Stimulated activated naive CD8-positive, alpha-beta T cell treated with anti-CD3 and anti-CD28 coated beads, Interleukin-15, Interleukin-2, amounts not matched to agents 100 U/mL and 50 U/mL, for 24 hours (primary cell): ENCODE results near the gene XKRX.
A peak's percentile ranks its signal among the peaks of the same experiment; 100 is the strongest.

Experiments used
- ATAC-seq: fragments of 150-1000 bp; cut with Tn5 transposase; one replicate; pipeline ENCODE4 v1.10.0; 2021
- DNase-seq: peaks from one replicate; pipeline ENCODE4 v3.0.0; 2021

XKRX gene

DNA sequence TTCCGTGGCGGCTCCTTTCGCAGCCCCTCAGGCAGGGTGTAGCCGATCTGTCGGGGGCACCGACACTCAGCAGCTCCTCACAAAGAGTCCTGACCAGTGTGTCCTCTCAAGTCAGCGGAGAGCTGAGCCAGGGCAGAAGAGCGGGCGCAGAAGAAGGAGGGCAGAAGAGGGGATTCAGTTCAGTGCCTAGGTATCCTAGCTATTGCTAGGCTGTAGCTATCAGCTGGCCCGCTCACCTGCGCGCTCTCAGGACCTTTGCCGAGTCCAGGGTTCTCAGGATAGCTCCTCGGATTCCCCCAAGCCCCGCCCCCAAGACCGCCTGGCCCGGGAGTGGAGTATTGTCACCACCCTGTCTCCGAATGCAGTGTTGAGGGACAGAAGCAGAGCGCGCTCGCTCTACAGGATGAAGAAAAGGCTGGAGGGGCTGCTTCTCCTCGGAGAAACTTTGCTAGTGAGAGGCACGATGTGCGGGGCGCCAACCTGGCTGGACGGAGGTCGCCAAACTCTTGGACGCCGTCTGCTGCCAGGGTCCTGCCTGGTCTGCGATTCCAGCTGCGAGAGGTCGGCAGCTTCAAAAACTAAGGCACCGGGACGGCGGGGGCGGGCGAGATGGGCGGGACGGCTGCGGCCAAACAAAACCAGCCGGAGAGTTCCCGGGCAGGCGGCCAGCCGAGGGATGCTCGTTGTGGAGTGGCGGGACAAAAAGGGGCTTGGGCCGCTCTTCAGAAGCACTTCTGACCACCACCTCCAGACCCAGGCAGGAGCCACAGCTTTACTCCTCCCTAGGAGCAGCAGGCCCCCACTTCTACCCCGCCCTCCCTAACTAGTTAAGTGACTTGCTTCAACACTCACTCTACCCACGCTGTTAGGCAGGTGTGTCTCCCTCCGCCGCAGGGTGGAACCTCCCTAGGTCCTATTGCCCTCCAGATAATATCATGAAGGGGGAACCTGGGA, at the start of gene XKRX:
TSS of gene XKRX (minus strand) at position 258 of the 954 bp plus-strand sequence. CDS start 613 bp downstream, outside the sequence.
- peak; percentile 41 for DNase-seq
- peak; percentile 84 for ATAC-seq

DNA sequence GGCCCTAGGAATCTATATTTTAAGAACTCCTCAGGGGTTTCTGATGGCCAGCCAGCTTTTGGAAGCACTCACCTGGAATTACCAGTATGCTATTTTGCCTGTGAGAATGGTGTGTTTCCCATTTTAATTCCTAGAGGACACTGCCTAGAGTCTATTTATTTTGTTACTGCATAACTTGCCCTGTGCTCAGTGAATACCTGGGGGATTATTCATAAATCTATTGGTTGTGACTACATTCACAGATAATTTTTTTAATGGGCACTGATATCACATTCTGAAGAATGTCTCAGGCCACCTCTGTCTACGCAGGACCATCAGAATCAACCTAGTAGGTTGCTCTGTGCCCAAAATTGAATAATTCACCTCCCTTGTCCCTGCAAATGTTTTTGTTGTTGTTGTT, 47.5 kb upstream of the XKRX start:
- no peak for ATAC-seq

DNA sequence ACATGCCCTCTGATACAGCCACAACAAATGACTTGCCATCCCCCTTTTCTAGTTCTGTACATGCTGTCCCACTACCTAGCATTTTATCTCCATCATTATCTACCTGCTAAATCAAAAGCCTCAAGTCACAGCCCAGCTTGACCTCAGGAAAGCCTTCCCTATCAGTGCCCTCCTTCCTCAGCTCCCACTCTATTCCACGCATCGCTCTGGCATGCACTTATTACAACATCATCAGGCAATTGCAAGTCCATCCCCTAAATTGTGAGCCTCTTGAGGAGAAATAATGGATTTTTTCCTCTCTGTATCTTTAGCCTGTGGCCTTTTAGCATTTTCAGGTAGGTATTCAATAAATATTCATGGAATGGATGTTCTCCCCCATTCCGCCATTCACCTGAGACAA, 46.5 kb upstream of the XKRX start:
- no peak for ATAC-seq

More for the DNA sequence above, 47.5 kb upstream of the XKRX start:
- no peak for DNase-seq

DNA sequence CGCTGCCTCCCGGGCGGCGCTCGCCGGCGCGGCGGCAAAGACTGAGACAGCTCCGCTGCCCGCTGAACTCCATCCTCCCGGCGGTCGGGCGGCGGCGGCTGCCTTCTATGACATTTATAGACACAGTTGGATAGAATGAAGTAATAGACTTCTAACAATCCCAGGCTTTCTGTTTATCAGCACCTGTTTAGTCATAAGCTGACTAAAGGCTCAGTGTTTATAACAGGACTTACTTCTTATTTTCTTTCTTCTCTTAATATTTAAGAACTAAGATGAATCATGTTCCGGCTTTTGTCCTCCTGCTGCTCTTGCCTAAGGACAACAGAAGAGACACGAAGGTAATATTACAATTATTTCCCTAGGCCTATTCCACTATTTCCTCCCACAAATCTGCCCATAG, 44.7 kb upstream of the XKRX start:
- ATAC-seq: no peak
- no peak for DNase-seq

More for the DNA sequence above, 46.5 kb upstream of the XKRX start:
- no peak for DNase-seq

DNA sequence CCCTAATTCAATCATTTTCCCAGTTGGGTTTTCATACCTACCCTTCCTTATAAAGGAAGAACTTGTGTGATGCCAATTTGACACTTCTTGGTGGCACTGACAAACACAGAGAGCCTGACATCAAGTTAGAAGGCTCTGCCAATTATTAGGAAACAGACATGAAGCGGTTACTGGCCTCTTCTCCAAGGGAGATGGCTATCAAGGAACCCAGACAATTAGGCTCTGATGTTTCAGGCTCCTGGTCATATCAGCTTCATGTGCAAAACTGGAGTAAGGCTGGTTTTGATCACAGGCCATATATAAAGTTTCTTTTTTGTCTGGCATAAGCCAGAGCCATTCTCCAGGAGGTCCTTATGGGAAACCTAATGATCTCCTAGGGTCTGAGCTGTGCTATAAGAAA, 41.2 kb upstream of the XKRX start:
- ATAC-seq (no peak), DNase-seq (no peak)

DNA sequence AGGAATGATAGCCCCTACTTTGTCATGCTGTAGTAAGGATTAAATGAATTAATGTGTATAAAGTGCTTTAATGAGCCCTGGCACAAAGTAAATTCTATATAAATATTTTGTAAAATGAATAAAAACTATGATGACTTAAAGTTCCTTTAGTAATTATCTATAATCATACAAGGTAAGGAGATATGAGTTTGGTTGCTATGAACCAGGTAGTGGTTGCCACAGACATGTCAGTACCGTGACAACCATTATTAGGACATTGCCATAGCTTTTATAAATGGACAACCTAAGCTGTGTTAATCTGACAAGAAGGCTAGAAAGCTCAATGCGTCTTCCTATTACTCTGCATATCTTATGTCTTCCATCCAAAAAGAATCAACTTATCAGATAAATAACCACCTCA, 40.7 kb upstream of the XKRX start, which contains the start of gene ARL13A:
TSS of gene ARL13A (plus strand) at position 301 of the 400 bp plus-strand sequence. CDS start 3,982 bp downstream, outside the sequence.
- ATAC-seq (no peak), DNase-seq (no peak)

DNA sequence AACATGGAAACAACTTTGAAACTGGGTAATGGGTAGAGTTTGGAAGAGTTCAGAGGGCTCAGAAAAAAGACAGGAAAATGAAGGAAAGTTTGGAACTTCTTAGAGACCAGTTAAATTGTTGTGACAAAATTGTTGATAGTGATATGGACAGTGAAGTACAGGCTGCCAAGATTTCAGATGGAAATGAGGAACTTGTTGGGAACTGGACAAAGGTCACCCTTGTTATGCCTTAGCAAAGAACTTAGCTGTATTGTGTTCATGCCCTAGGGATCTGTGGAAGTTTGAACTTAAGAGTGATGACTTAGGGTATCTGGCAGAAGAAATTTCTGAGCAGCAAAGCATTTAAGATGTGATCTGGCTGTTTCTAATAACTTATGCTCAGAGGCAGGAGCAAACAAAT, 35.6 kb upstream of the XKRX start:
- ATAC-seq: no peak
- DNase-seq: no peak

DNA sequence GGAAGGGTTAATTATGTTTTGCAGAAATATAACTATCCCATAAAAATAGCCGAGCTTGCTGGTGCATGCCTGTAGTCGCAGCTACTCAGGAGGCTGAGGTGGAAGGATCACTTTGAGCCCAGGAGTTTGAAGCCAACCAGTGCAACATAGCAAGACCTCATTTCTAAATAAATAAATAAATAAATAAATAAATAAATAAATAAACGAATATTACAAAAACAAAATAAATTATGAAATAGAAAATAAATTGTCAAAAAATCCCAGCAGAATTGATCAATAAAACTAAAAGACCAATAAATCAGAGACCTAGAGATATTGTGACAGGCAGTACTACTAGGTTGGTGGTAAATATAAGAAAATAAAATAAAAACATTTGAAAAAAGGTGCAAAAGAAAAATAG, 34.1 kb upstream of the XKRX start:
- ATAC-seq (no peak), DNase-seq (no peak)

DNA sequence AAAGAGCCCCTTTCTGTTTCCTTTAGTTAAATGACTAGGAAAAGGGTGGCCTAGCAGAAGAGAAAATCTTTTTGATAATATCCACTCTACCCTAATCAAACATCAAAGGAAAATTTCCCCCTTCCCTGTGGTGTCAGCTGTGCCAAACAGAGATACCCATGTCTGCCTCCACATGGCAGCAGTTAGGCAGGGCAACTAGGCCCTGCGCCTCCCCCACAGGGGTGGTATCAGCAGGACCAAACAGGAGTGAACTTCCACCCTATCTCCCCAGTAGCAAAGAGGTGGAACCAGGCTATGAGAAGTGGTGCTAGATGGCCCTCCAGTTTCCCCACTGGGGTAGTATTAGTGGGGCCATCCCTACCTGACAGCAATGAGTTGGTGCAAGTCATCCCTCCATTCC, 19.8 kb upstream of the XKRX start:
- DNase-seq (no peak), ATAC-seq (no peak)

DNA sequence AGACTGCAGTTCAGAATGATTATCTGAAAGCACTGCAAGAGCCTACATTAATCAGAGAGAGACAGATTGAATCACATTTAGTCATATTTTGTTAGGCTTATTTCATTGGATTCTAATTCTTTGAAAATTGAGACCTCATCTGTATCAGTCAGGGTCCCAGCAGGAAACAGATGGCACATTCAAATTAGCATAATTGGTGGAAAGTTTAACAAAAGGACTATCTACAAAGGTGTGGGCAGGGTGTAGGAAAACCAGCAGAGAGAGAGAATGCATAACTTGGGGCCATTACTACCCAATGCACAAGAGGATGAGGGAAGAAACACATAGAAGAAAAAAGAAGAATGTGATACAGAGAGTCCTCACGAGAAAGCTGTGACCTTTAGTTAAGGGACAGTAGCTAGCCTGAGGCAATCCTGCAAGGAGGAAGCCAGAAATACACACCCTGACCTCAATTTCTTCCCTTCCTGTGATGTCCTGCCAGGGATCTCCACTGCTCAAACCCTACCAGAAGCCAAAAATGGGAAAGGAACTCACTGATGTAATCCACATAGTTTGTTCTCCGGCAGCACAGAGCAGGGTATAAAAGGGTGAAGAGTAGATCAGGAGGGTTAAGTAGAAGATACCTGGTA, 17.7 kb upstream of the XKRX start:
- DNase-seq (no peak), ATAC-seq (no peak)

DNA sequence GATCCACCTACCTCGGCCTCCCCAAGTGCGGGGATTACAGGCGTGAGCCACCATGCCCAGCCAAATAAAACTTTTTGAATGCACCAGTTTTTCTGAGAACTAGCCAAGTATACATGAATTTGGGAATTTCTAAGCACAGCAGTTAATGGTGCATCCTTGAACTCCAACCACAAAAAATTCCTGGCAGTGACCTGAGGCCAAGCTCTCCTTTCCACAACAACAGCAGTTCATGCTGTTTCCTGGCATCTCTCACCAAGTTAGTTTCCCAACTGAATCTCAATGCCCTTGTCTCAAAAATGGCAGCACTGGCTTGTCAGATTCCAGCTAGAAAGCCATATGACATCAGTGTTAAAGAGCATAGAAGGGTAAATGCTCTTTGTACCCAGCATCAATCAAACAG, 15.9 kb upstream of the XKRX start:
- no peak for ATAC-seq
- DNase-seq: no peak

DNA sequence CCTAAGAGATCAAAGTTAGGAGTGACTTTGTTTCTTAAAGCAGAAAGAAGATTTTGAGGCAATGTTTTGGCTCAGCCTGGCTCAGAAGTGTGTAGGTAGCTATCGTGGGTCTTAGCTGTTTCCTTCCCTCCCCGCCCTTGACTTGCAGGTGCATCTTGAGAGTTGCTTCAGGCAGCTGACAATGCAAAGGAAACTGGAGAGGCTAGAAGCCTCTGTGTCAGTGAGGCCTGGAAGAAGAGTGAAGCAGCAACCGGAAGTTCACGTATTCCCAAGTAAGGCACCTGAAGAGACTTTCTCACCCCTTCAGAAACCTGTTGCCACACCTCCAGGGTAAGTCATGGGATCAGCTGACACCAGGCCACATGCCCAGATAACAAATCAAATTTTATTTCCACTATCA, 10.6 kb upstream of the XKRX start:
- DNase-seq (no peak), ATAC-seq (no peak)

DNA sequence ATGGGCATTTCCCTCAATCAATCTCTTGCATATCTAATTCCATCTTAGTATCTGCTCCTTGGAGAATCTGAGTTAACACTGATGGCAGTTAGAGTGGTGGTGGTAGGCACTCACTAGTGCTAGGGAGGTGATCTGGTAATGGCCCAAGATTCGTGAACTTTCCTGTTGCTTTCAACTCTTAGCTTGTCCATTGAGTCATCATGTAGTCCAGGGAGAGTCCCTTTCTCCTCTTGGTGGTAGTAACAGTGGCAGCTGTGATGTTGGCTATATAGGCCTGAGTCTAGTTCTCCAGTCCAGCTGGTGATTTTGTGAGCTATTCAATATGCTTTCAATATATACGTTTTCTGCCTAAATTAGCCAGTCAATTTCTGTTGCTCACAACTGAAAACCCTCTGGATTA, 7.0 kb upstream of the XKRX start:
- ATAC-seq (peak; percentile 28), DNase-seq (no peak)

DNA sequence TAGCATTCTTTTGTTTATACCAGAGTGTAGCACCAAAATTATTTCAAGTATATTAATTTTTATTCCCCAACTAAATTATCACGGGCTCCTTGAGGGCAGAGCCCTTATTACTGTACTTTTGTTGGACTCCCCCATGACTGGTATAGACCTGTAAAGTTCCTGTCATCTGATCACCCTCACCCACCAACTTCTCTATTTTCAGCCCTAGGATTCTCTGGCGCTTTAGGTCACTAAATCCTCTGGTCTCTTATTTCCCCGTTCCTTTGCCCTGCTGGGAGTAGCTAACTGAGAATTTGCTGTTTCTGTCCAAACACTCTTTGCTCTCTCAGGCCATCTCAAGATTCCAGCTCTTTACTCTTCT, 3.2 kb upstream of the XKRX start:
- DNase-seq: no peak

DNA sequence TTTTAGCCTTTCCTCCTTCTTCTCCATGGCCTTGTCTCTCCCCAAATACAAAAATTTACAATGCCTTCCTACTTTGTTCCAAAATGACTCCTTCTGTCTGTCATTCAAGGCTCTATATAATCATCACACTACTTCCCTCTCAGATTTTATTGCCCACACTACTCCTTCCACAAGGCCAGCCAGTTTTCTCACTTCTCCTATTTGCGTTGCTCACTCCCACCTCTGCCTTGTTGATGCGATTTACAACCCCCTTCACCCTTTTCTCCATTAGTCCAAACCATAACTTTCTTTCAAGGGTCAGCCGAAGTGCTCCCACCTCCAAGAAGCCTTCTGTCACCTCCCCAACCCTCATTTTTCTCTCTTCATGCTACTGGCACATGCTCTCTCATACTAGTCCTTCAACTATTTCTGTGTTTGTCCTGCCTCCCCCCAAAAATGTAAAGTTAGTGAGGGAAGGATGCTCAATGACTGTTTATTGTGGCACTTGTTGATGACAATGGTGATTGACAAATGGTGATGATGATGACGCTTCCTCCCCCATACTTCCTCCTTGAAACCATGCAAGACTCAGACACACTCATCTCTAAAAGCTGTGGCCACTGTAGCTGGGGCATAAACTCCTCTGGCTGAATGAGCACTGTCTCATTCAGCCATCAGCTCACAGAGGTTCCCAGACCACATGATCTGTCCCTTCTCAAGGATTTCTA, 2.7 kb upstream of the XKRX start:
- DNase-seq: no peak
- peak; percentile 70 for ATAC-seq

More for the DNA sequence above, 3.2 kb upstream of the XKRX start:
- ATAC-seq: no peak

DNA sequence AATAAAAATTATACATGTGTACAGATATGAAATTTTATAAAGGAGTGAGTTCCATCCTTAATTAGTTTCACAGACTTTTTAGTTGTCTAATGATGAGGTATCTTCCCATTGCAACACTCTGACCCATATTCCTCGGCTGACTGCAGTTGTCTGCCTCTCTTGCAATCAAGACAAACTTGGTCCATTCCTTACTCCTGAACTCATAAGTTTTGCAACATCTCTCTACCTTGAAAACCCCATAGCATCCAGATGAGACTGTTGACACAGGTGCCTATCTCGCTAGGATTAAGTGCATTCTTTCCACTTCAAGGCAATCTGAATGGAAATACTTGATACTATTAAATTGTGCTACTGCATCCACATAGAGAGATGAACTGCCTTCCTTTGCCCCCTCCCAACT, 2.3 kb downstream of the XKRX start:
- DNase-seq (no peak), ATAC-seq (no peak)

DNA sequence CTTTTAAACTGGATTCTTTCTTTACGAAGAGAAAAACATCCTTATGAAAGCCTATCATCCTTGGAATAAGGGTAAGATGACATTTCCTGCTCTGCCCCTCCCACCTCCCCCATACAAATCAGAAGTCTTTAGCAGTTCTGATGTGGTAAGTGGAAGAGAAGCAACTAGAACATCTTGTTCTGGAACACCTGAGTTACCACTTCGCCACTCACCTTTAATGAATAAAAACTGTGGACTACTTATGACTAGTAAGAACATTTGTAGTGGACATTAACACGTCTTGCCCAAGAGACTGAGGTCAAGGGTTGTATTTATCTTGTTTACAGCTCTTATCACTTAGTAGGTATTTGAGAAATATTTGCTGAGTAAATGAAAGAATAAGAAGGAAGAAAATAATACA, 4.3 kb downstream of the XKRX start:
- DNase-seq: no peak
- no peak for ATAC-seq

DNA sequence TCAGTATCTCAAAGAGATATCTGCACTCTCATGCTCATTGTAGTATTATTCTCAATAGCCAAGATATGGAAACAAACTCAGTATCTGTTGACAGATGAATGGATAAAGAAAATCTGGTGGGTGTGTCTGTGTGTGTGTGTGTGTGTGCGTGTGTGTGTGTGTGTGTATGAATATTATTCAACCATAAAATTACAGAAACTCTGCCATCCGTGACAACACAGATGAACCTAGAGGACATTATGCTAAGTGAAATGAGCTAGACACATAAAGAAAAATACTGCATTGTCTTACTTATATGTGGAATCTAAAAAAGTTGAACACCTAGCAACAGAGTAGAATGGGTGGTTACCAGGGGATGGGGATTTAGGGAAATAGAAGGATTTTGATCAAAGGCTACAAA, 13.2 kb downstream of the XKRX start:
- ATAC-seq (no peak), DNase-seq (no peak)

DNA sequence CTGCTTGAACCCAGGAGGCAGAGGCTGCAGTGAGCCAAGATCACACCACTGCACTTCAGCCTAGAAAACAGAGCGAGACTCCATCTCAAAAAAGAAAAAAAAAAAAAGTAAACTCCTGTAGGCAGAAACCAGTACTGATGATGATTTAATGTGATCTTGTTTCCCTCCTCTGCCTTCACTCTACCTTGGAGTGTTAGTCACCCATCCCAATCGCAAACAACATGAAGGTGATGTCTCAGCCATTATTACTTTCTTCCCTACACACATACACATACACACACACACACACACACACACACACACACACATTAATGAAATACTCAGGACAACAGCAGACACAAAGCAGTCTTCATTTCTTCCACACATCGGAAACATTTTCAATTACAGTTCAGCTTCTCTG, 15.6 kb downstream of the XKRX start:
- ATAC-seq: no peak
- no peak for DNase-seq

DNA sequence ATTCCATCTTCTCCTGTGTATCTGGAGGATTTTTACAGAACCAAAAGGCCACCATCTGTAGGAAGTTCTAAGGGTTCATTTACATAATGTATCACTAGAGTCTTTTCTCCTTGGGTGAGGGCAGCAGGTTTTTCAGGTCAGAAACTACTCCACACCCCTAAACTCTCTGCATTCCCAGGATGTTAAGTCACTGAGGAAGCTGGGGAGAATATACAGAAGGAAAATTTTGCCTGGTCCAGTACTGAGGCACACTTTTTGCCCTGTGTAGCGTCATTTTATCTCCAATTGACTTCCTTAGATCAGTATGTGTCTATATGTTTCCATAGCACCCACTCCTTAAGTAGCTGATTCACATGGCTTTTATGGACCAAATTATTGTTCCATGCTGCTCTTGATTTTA, 17.0 kb downstream of the XKRX start:
- ATAC-seq: no peak
- DNase-seq: no peak

DNA sequence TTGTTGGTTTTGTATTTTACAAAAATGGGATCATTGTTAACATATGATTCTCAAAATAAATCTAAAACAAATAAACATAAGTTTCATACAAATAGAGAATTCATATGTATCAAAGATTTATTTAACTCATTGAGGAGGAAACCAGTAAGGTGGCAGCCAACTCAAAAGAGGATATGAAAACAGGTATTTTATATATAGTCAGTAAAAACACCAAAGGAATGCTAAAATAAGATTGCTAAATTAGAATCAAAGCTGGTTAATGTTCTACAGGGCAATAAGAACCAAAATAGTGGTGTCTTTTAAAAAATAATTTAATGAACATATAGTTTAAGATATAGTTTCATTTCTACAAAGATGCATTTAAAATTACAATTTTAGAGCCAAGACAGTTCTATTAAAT, 23.1 kb downstream of the XKRX start:
- ATAC-seq (no peak), DNase-seq (no peak)

DNA sequence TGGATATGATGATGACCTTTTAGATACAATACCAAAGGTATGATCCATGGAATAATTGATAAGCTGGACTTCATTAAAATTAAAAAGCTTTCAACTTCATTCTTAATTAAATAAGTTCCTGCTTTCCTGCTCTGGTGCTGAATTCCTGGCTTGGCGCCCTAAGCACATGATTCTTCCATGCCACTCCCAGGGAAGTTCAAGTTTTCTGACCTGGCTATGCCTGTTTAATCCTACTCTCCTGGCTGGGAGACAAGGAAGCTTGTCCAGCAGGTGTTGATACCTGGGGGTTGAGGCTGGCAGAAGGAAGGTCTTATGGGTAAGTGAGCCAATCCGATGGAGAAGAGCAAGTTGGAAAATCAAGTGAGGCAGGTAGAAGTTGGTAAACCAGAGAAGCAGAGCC, 24.3 kb downstream of the XKRX start:
- no peak for ATAC-seq
- no peak for DNase-seq
